SJCRH30 (cell line): ENCODE measurements around the gene SLC8B1. TPM values are rescaled to one million over a fixed set of nuclear protein-coding genes. Genes with fewer than 3 reads are reported as not detected.

Experiments
- DNase-seq, 2 experiments: peaks; one replicate each; pipeline ENCODE4 v3.0.0-alpha.2; 2015 to 2020
- H3K27ac ChIP-seq: fragments of 250-450 bp; sonication (Bioruptor Pico); 2 replicates; pipeline ENCODE4 v1.5.1; 2020; ENCODE audit warnings: mild to moderate bottlenecking, moderate library complexity
- H3K27me3 ChIP-seq: fragments of 250-450 bp; sonication (Bioruptor Pico); 2 replicates; pipeline ENCODE4 v1.5.1; 2020; ENCODE audit warnings: mild to moderate bottlenecking, moderate library complexity
- H3K36me3 ChIP-seq: fragments of 250-450 bp; sonication (Bioruptor Pico); 2 replicates; pipeline ENCODE4 v1.5.1; 2020; ENCODE audit warnings: mild to moderate bottlenecking, moderate library complexity
- H3K4me1 ChIP-seq: fragments of 250-450 bp; sonication (Bioruptor Pico); 2 replicates; pipeline ENCODE4 v1.5.1; 2020; ENCODE audit warnings: mild to moderate bottlenecking, moderate library complexity
- H3K4me3 ChIP-seq: fragments of 250-450 bp; sonication (Bioruptor Pico); 2 replicates; pipeline ENCODE4 v1.5.1; 2020; ENCODE audit warnings: mild to moderate bottlenecking, moderate library complexity
- H3K9me3 ChIP-seq: fragments of 250-450 bp; sonication (Bioruptor Pico); replicated peaks from 2 replicates; pipeline ENCODE4 v1.5.1; 2020; ENCODE audit warnings: mild to moderate bottlenecking, moderate library complexity
- total RNA-seq: library from RNA; depleted of rRNA; stranded (reverse); fragments of >200 nt; shearing (Covaris generic); gene quantifications from 2 replicates; pipeline ENCODE4 v1.2.3, GENCODE V29; 2014

Gene SLC8B1
- total RNA-seq, 1 experiment from 2014 or later, result 9.6 TPM

GRCh38 chr12:113340061-113340460 is 5.2 kb upstream of the SLC8B1 start:
- DNase-seq, result no peak
- Histone ChIP-seq H3K4me1 (no peaks in the 10 kb centered on the region), H3K27ac (no peak overlapping the region), H3K9me3 (no peaks in the 10 kb centered on the region), H3K36me3 (no peaks in the 10 kb centered on the region), H3K27me3 (no peaks in the 10 kb centered on the region; the same call in 1 of the 2 replicates), H3K4me3 (no peak overlapping the region)

GRCh38 chr12:113339540-113339939 is 4.6 kb upstream of the SLC8B1 start:
- H3K4me1 ChIP-seq, result no peaks in the 10 kb centered on the region
- H3K27me3 ChIP-seq, result no peaks in the 10 kb centered on the region; the same call in 1 of the 2 replicates
- no peak overlapping the region for H3K4me3 ChIP-seq
- H3K9me3 ChIP-seq, result no peaks in the 10 kb centered on the region
- no peaks in the 10 kb centered on the region for H3K36me3 ChIP-seq
- DNase-seq, result no peak
- no peak overlapping the region for H3K27ac ChIP-seq

GRCh38 chr12:113333877-113334785 is 778 bp downstream of the SLC8B1 start:
- Histone ChIP-seq H3K36me3 (no peaks in the 10 kb centered on the region), H3K27ac (no peak overlapping the region), H3K4me3 (peak overlapping the region; percentile 73), H3K4me1 (0 out of 2 replicates have a peak, but pooled peaks cover 2% of the 10 kb centered on the region), H3K9me3 (no peaks in the 10 kb centered on the region), H3K27me3 (no peaks in the 10 kb centered on the region)
- no peak for DNase-seq

- Histone ChIP-seq H3K27ac (no peak overlapping the region), H3K4me3 (no peak overlapping the region), H3K27me3 (no peaks in the 10 kb centered on the region), H3K36me3 (no peaks in the 10 kb centered on the region), H3K9me3 (no peaks in the 10 kb centered on the region), H3K4me1 (0 out of 2 replicates have a peak, but pooled peaks cover 2% of the 10 kb centered on the region)
- DNase-seq, result no peak
Observed at GRCh38 chr12:113333418-113333750, 1.5 kb downstream of the SLC8B1 start.

- no peaks in the 10 kb centered on the region for H3K36me3 ChIP-seq
- H3K27me3 ChIP-seq, result no peaks in the 10 kb centered on the region
- DNase-seq, result peak in 1 of 2 experiments; percentile 21
- no peak overlapping the region for H3K4me3 ChIP-seq
- H3K9me3 ChIP-seq, result no peaks in the 10 kb centered on the region
- H3K27ac ChIP-seq, result no peak overlapping the region
- 0 out of 2 replicates have a peak, but pooled peaks cover 2% of the 10 kb centered on the region for H3K4me1 ChIP-seq
Observed at GRCh38 chr12:113332688-113333417, 2.1 kb downstream of the SLC8B1 start.

GRCh38 chr12:113330505-113330904 is 4.4 kb downstream of the SLC8B1 start:
- no peaks in the 10 kb centered on the region for H3K9me3 ChIP-seq
- H3K4me1 ChIP-seq, result 0 out of 2 replicates have a peak, but pooled peaks cover 2% of the 10 kb centered on the region

GRCh38 chr12:113329791-113330417 is 5.0 kb downstream of the SLC8B1 start:
- H3K27ac ChIP-seq, result no peak overlapping the region

More at GRCh38 chr12:113330505-113330904, 4.4 kb downstream of the SLC8B1 start:
- Histone ChIP-seq H3K4me3 (no peak overlapping the region), H3K27me3 (no peaks in the 10 kb centered on the region), H3K36me3 (no peaks in the 10 kb centered on the region), H3K27ac (no peak overlapping the region)
- DNase-seq, result no peak

GRCh38 chr12:113329022-113329790 is 5.7 kb downstream of the SLC8B1 start:
- H3K36me3 ChIP-seq, result no peaks in the 10 kb centered on the region
- no peaks in the 10 kb centered on the region for H3K9me3 ChIP-seq
- H3K27me3 ChIP-seq, result no peaks in the 10 kb centered on the region
- no peak overlapping the region for H3K4me3 ChIP-seq
- DNase-seq, result no peak
- H3K27ac ChIP-seq, result no peak overlapping the region
- H3K4me1 ChIP-seq, result 0 out of 2 replicates have a peak, but pooled peaks cover 2% of the 10 kb centered on the region

More at GRCh38 chr12:113329791-113330417, 5.0 kb downstream of the SLC8B1 start:
- Histone ChIP-seq H3K36me3 (no peaks in the 10 kb centered on the region), H3K4me3 (no peak overlapping the region), H3K4me1 (0 out of 2 replicates have a peak, but pooled peaks cover 2% of the 10 kb centered on the region), H3K27me3 (no peaks in the 10 kb centered on the region), H3K9me3 (no peaks in the 10 kb centered on the region)
- DNase-seq, result no peak

GRCh38 chr12:113328368-113328889 is 6.5 kb downstream of the SLC8B1 start:
- Histone ChIP-seq H3K27ac (no peak overlapping the region), H3K9me3 (no peaks in the 10 kb centered on the region), H3K27me3 (no peaks in the 10 kb centered on the region), H3K4me3 (no peak overlapping the region), H3K36me3 (no peaks in the 10 kb centered on the region), H3K4me1 (0 out of 2 replicates have a peak, but pooled peaks cover 2% of the 10 kb centered on the region)
- peak; percentile 25 to 51 for DNase-seq

- no peak overlapping the region for H3K4me3 ChIP-seq
- no peak overlapping the region for H3K27ac ChIP-seq
- H3K27me3 ChIP-seq, result no peaks in the 10 kb centered on the region
- DNase-seq, result no peak
- H3K36me3 ChIP-seq, result no peaks in the 10 kb centered on the region
- H3K9me3 ChIP-seq, result no peaks in the 10 kb centered on the region
- H3K4me1 ChIP-seq, result no peaks in the 10 kb centered on the region
Observed at GRCh38 chr12:113326775-113327395, 8.0 kb downstream of the SLC8B1 start.

- H3K4me3 ChIP-seq, result no peak overlapping the region
- H3K9me3 ChIP-seq, result no peaks in the 10 kb centered on the region
- H3K27ac ChIP-seq, result no peak overlapping the region
- no peaks in the 10 kb centered on the region for H3K36me3 ChIP-seq
- no peaks in the 10 kb centered on the region for H3K4me1 ChIP-seq
- no peaks in the 10 kb centered on the region for H3K27me3 ChIP-seq
- no peak for DNase-seq
Observed at GRCh38 chr12:113325916-113326315, 9.0 kb downstream of the SLC8B1 start.

- Histone ChIP-seq H3K9me3 (no peaks in the 10 kb centered on the region), H3K27me3 (no peaks in the 10 kb centered on the region), H3K27ac (no peak overlapping the region), H3K36me3 (peaks cover 9% of the 10 kb centered on the region), H3K4me3 (no peak overlapping the region), H3K4me1 (no peaks in the 10 kb centered on the region)
- no peak for DNase-seq
Observed at GRCh38 chr12:113322343-113322742, 12.6 kb downstream of the SLC8B1 start.

GRCh38 chr12:113320401-113320800 is 14.5 kb downstream of the SLC8B1 start:
- no peak overlapping the region for H3K27ac ChIP-seq
- peaks cover 9% of the 10 kb centered on the region for H3K36me3 ChIP-seq
- no peaks in the 10 kb centered on the region for H3K9me3 ChIP-seq
- no peak for DNase-seq
- no peak overlapping the region for H3K4me3 ChIP-seq
- H3K27me3 ChIP-seq, result no peaks in the 10 kb centered on the region
- H3K4me1 ChIP-seq, result no peaks in the 10 kb centered on the region
